Myocyte (in vitro differentiated cells): Measurements from ENCODE around the gene TBC1D22A. TPM values are rescaled to one million over a fixed set of nuclear protein-coding genes. Genes with fewer than 3 reads are reported as not detected.
"Not testable (repeated sequence)": the region's sequence is repeated elsewhere in the genome, so short reads cannot be mapped to it uniquely, and the experiment has no call there.

Experiments used
- DNase-seq: peaks from one replicate; pipeline ENCODE4 v3.0.0-alpha.2; 2012; ENCODE audit warnings: low read depth
- total RNA-seq: library from RNA; depleted of rRNA; stranded (reverse); fragments of >200 nt; gene quantifications from 2 replicates; pipeline ENCODE4 v1.2.3, GENCODE V29; 2014

TBC1D22A gene
- total RNA-seq, 1 donor from 2014 or later, result 15.9 TPM

- no peak for DNase-seq
These were observed 205.3 kb downstream of the TBC1D22A start for GRCh38 chr22:46967445-46968358.

- no peak for DNase-seq
These were observed 205.9 kb downstream of the TBC1D22A start for GRCh38 chr22:46968359-46968740.

- no peak for DNase-seq
These were observed 206.4 kb downstream of the TBC1D22A start for GRCh38 chr22:46968848-46969247.

- no peak for DNase-seq
These were observed 207.0 kb downstream of the TBC1D22A start for GRCh38 chr22:46969491-46969890.

- DNase-seq, result no peak
These were observed 207.5 kb downstream of the TBC1D22A start for GRCh38 chr22:46969961-46970360.

GRCh38 chr22:46970411-46971098, 208.1 kb downstream of the TBC1D22A start:
- DNase-seq, result no peak

GRCh38 chr22:46971099-46971763, 208.8 kb downstream of the TBC1D22A start:
- DNase-seq, result no peak

GRCh38 chr22:46971764-46972125, 209.3 kb downstream of the TBC1D22A start:
- DNase-seq, result no peak

GRCh38 chr22:46972256-46972655, 209.8 kb downstream of the TBC1D22A start:
- no peak for DNase-seq

- no peak for DNase-seq
These were observed 210.7 kb downstream of the TBC1D22A start for GRCh38 chr22:46972901-46973831.

GRCh38 chr22:46974077-46974476, 211.6 kb downstream of the TBC1D22A start:
- no peak for DNase-seq

- DNase-seq, result no peak
These were observed 212.5 kb downstream of the TBC1D22A start for GRCh38 chr22:46974631-46975585.

- DNase-seq, result no peak
These were observed 213.7 kb downstream of the TBC1D22A start for GRCh38 chr22:46976143-46976542.

GRCh38 chr22:46976598-46976997, 214.1 kb downstream of the TBC1D22A start:
- DNase-seq, result no peak

GRCh38 chr22:46977656-46978343, 215.3 kb downstream of the TBC1D22A start:
- DNase-seq, result no peak

- not testable (repeated sequence) for DNase-seq
These were observed 216.2 kb downstream of the TBC1D22A start for GRCh38 chr22:46978668-46979067.

GRCh38 chr22:46979506-46979905, 217.1 kb downstream of the TBC1D22A start:
- no peak for DNase-seq

- DNase-seq, result no peak
These were observed 217.9 kb downstream of the TBC1D22A start for GRCh38 chr22:46980392-46980791.

- DNase-seq, result no peak
These were observed 220.2 kb downstream of the TBC1D22A start for GRCh38 chr22:46982635-46983034.
